Measurements from ENCODE around the gene SLC6A13. TPM values are rescaled to one million over a fixed set of nuclear protein-coding genes. Genes with fewer than 3 reads are reported as not detected.

The SLC6A13 gene
- total and polyA plus RNA-seq, 12 donors = 0.87 to 6.1 (median 3.2) TPM

DNA sequence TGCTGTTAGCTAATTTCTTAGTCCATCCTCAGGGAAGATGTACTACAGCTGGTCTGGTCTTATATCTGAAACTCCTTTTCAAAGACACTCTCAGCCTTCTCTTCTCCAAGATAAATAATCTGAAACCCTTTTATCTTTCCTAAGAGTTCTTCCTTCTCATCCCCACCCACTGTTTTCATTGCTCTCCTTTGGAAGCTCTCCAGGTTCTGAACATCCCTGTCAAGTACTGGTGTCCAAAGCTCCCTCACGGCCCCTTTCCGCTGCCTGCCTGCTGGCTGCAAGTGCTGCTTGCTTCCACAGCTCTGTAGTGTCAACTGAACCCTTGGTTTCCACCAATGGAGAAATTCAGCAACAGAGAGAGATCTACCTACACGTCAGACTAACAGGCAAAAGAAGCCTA lies 6.6 kb upstream of the SLC6A13 start:
- H3K27me3 ChIP-seq = no peaks in the 10 kb centered on the region
- 36 to 46% methylated on average over 3 of the region's 3 CpGs for WGBS, 2 donors

DNA sequence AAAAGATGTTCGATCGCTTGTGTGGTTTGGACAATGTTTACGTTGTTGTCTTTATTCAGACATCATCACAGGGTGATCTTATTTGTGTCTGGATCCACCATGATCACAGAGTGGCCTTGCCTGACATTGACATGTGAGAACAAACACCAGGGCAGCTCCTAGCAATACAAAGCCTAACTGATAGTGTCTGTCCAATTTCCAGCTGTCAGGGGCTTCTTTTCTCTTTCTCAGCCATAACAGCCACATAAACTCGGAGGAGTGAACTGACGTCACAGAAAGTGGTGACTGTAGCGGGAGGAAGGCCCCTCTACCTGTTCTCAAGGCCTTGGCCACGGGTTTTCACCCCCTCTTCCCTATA lies 5.8 kb upstream of the SLC6A13 start:
- no peak overlapping the region for H3K27ac ChIP-seq
- H3K4me3 ChIP-seq = no peak overlapping the region
- DNase-seq = no peak
- intact Hi-C loops (cut with DNase I) = no loop called here
- no peaks in the 10 kb centered on the region for H3K36me3 ChIP-seq
- peaks cover 0 to 28% (median 19%) of the 10 kb centered on the region in 9 donors for H3K4me1 ChIP-seq
- H3K9me3 ChIP-seq = no peaks in the 10 kb centered on the region
- ATAC-seq = peak in 2 of 8 donors; percentile 25 to 51
- H3K27me3 ChIP-seq = no peaks in the 10 kb centered on the region
- TF ChIP-seq, protein P1, sequence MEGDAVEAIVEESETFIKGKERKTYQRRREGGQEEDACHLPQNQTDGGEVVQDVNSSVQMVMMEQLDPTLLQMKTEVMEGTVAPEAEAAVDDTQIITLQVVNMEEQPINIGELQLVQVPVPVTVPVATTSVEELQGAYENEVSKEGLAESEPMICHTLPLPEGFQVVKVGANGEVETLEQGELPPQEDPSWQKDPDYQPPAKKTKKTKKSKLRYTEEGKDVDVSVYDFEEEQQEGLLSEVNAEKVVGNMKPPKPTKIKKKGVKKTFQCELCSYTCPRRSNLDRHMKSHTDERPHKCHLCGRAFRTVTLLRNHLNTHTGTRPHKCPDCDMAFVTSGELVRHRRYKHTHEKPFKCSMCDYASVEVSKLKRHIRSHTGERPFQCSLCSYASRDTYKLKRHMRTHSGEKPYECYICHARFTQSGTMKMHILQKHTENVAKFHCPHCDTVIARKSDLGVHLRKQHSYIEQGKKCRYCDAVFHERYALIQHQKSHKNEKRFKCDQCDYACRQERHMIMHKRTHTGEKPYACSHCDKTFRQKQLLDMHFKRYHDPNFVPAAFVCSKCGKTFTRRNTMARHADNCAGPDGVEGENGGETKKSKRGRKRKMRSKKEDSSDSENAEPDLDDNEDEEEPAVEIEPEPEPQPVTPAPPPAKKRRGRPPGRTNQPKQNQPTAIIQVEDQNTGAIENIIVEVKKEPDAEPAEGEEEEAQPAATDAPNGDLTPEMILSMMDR (IDR thresholded peaks at IDR 0.05) = no peak
- WGBS, 2 donors = 41 to 44% methylated on average over 7 of the region's 7 CpGs

More for the DNA sequence above, 6.6 kb upstream of the SLC6A13 start:
- H3K4me1 ChIP-seq = peaks cover 0 to 28% (median 19%) of the 10 kb centered on the region in 9 donors
- no peaks in the 10 kb centered on the region for H3K9me3 ChIP-seq
- no peak overlapping the region for H3K4me3 ChIP-seq
- intact Hi-C loops (cut with DNase I) = no loop called here
- DNase-seq (no peak), ATAC-seq (peak in 3 of 8 donors; percentile 15 to 30 (median 24))
- no peaks in the 10 kb centered on the region for H3K36me3 ChIP-seq
- H3K27ac ChIP-seq = no peak overlapping the region
- TF ChIP-seq, protein P1 (IDR thresholded peaks at IDR 0.05) = no peak

DNA sequence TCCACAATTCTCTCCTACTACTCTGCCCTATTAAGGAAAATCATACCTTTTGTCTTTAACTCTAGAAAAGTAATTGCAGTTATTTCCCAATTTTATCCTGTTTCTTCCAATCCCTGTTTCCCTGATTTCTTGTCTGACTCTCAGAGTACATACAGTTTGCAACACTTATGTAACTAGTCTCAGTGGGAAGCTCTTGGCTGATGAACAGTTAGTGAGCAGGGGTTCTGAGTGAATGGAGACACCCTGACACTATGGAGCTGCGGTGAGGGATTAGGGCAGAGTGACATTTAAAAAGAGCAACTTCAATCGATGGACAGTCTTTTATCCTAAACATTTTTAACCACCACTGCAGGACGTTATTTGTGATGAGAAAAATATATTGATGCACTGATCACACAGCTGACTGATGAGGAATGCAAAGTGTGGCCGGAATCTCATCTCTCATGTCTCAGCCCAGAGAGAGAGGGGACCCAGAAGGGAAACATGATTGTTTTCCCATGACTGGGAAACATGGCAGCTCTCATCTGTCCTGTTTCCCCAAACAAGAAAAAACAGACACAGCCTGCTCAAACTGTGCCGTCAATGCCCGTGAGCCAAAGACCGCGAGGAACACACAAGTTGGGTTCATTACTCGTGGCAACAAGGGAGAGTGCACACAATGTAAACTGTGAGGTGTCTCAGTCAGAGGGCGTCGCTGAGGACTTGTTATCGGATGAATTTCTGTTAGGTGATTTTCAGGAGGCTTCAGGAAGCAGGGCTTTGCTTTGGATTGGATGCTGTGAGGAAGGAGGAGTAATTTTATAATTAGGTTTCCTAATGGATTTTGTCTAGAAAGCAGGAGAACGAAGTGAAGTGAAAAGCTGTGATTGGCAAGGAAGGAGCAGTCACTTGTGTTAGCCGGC lies 5.2 kb upstream of the SLC6A13 start:
- Histone ChIP-seq H3K27ac (no peak overlapping the region), H3K27me3 (no peaks in the 10 kb centered on the region), H3K36me3 (no peaks in the 10 kb centered on the region), H3K4me1 (peaks cover 0 to 28% (median 19%) of the 10 kb centered on the region in 9 donors), H3K4me3 (no peak overlapping the region), H3K9me3 (no peaks in the 10 kb centered on the region)
- intact Hi-C loops (cut with DNase I) = no loop called here
- 40 to 46% methylated on average over 14 of the region's 14 CpGs for WGBS, 2 donors
- TF ChIP-seq, protein P1 (IDR thresholded peaks at IDR 0.05) = no peak
- peak in 5 of 8 donors; percentile 17 to 60 (median 37) for ATAC-seq
- no peak for DNase-seq

DNA sequence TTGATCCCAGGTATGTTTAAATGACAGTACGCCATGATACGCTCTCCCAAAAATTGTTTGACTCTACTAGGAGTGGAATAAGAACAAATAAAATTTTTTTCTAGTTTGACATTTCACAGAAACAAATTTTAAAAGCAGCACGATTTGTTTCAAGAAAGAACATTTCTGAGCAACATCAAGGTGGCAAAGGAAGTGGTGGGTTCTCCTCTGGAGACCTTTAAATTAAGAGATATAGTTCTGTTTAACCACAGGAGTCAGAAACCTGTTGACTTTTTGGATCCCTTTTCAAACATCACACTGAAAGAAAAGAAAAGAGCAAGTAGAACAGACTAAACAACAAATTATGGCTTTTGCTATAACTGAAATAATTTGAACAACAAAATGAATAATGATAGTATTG lies 2.5 kb upstream of the SLC6A13 start:
- H3K27ac ChIP-seq = no peak overlapping the region
- WGBS, 2 donors = 33 to 35% methylated on average over 3 of the region's 3 CpGs
- intact Hi-C loops (cut with DNase I) = no loop called here
- TF ChIP-seq, protein P1 (IDR thresholded peaks at IDR 0.05) = no peak
- no peaks in the 10 kb centered on the region for H3K36me3 ChIP-seq
- ATAC-seq = no peak
- DNase-seq = no peak
- H3K4me1 ChIP-seq = peaks cover 0 to 25% (median 11%) of the 10 kb centered on the region in 9 donors
- no peaks in the 10 kb centered on the region for H3K9me3 ChIP-seq
- H3K27me3 ChIP-seq = peaks cover 0 to 5% (median 0%) of the 10 kb centered on the region in 7 donors
- no peak overlapping the region for H3K4me3 ChIP-seq

All from heart right ventricle (tissue), 16 donors.